ES-I3 (cell line): ENCODE results near the gene ADAMTS16.

Experiments
- H3K36me3 ChIP-seq: 2 replicates; pipeline ENCODE4 v1.6.1; 2013; ENCODE audit warnings: mild to moderate bottlenecking, low read length, control low read depth, moderate library complexity; ENCODE audit not compliant: insufficient read depth
- H3K4me1 ChIP-seq: 2 replicates; pipeline ENCODE4 v1.6.1; 2013; ENCODE audit warnings: mild to moderate bottlenecking, control low read depth, low read length; ENCODE audit not compliant: insufficient read depth
- H3K9ac ChIP-seq: 2 replicates; pipeline ENCODE4 v1.6.1; 2013; ENCODE audit warnings: low read depth, mild to moderate bottlenecking, low read length, moderate library complexity
- H3K9me3 ChIP-seq: 2 replicates; pipeline ENCODE4 v1.6.1; 2013; ENCODE audit warnings: mild to moderate bottlenecking, low read length, moderate library complexity; ENCODE audit not compliant: control insufficient read depth, insufficient read depth

The ADAMTS16 gene

GRCh38 chr5:5278201-5278814 lies 138.2 kb downstream of the ADAMTS16 start:
- H3K36me3 ChIP-seq = no peaks in the 10 kb centered on the region; the same call in 1 of the 2 replicates
- H3K4me1 ChIP-seq = peaks cover 5% of the 10 kb centered on the region; the same call in 1 of the 2 replicates
- no peak overlapping the region for H3K9ac ChIP-seq
- H3K9me3 ChIP-seq = no peaks in the 10 kb centered on the region

GRCh38 chr5:5278815-5279381 lies 138.8 kb downstream of the ADAMTS16 start:
- no peaks in the 10 kb centered on the region; the same call in 1 of the 2 replicates for H3K36me3 ChIP-seq

GRCh38 chr5:5285906-5286305 lies 145.8 kb downstream of the ADAMTS16 start:
- Histone ChIP-seq H3K36me3 (no peaks in the 10 kb centered on the region), H3K4me1 (no peaks in the 10 kb centered on the region), H3K9me3 (no peaks in the 10 kb centered on the region), H3K9ac (no peak overlapping the region)

More at GRCh38 chr5:5278815-5279381, 138.8 kb downstream of the ADAMTS16 start:
- peaks cover 5% of the 10 kb centered on the region; the same call in 1 of the 2 replicates for H3K4me1 ChIP-seq
- H3K9me3 ChIP-seq = no peaks in the 10 kb centered on the region
- H3K9ac ChIP-seq = no peak overlapping the region

- no peak overlapping the region for H3K9ac ChIP-seq
- H3K9me3 ChIP-seq = no peaks in the 10 kb centered on the region
- no peaks in the 10 kb centered on the region for H3K4me1 ChIP-seq
- no peaks in the 10 kb centered on the region for H3K36me3 ChIP-seq
Measured at GRCh38 chr5:5287419-5287818, 147.3 kb downstream of the ADAMTS16 start.

GRCh38 chr5:5288201-5288600 lies 148.1 kb downstream of the ADAMTS16 start:
- no peaks in the 10 kb centered on the region for H3K4me1 ChIP-seq
- H3K36me3 ChIP-seq = no peaks in the 10 kb centered on the region
- H3K9ac ChIP-seq = no peak overlapping the region
- H3K9me3 ChIP-seq = no peaks in the 10 kb centered on the region

- no peaks in the 10 kb centered on the region for H3K4me1 ChIP-seq
- no peaks in the 10 kb centered on the region; the same call in 1 of the 2 replicates for H3K9me3 ChIP-seq
- no peaks in the 10 kb centered on the region; the same call in 1 of the 2 replicates for H3K36me3 ChIP-seq
- H3K9ac ChIP-seq = no peak overlapping the region
Measured at GRCh38 chr5:5289537-5289936, 149.4 kb downstream of the ADAMTS16 start.

GRCh38 chr5:5290674-5291334 lies 150.7 kb downstream of the ADAMTS16 start:
- Histone ChIP-seq H3K9me3 (no peaks in the 10 kb centered on the region; the same call in 1 of the 2 replicates), H3K9ac (no peak overlapping the region), H3K36me3 (no peaks in the 10 kb centered on the region; the same call in 1 of the 2 replicates), H3K4me1 (no peaks in the 10 kb centered on the region)

GRCh38 chr5:5291357-5291756 lies 151.2 kb downstream of the ADAMTS16 start:
- H3K9ac ChIP-seq = no peak overlapping the region
- no peaks in the 10 kb centered on the region; the same call in 1 of the 2 replicates for H3K36me3 ChIP-seq
- H3K9me3 ChIP-seq = no peaks in the 10 kb centered on the region; the same call in 1 of the 2 replicates
- H3K4me1 ChIP-seq = no peaks in the 10 kb centered on the region

- H3K36me3 ChIP-seq = no peaks in the 10 kb centered on the region; the same call in 1 of the 2 replicates
- H3K9ac ChIP-seq = no peak overlapping the region
- no peaks in the 10 kb centered on the region; the same call in 1 of the 2 replicates for H3K9me3 ChIP-seq
- no peaks in the 10 kb centered on the region for H3K4me1 ChIP-seq
Measured at GRCh38 chr5:5293029-5293428, 152.9 kb downstream of the ADAMTS16 start.

- H3K4me1 ChIP-seq = no peaks in the 10 kb centered on the region
- H3K9ac ChIP-seq = no peak overlapping the region
- no peaks in the 10 kb centered on the region; the same call in 1 of the 2 replicates for H3K36me3 ChIP-seq
- H3K9me3 ChIP-seq = no peaks in the 10 kb centered on the region; the same call in 1 of the 2 replicates
Measured at GRCh38 chr5:5294429-5294828, 154.3 kb downstream of the ADAMTS16 start.

- H3K36me3 ChIP-seq = no peaks in the 10 kb centered on the region; the same call in 1 of the 2 replicates
- H3K4me1 ChIP-seq = no peaks in the 10 kb centered on the region
- no peaks in the 10 kb centered on the region; the same call in 1 of the 2 replicates for H3K9me3 ChIP-seq
- no peak overlapping the region for H3K9ac ChIP-seq
Measured at GRCh38 chr5:5295351-5295750, 155.2 kb downstream of the ADAMTS16 start.

GRCh38 chr5:5296051-5296450 lies 155.9 kb downstream of the ADAMTS16 start:
- H3K36me3 ChIP-seq = no peaks in the 10 kb centered on the region; the same call in 1 of the 2 replicates
- H3K4me1 ChIP-seq = no peaks in the 10 kb centered on the region
- no peak overlapping the region for H3K9ac ChIP-seq
- no peaks in the 10 kb centered on the region; the same call in 1 of the 2 replicates for H3K9me3 ChIP-seq

GRCh38 chr5:5297432-5298067 lies 157.4 kb downstream of the ADAMTS16 start:
- H3K4me1 ChIP-seq = no peaks in the 10 kb centered on the region
- H3K9me3 ChIP-seq = no peaks in the 10 kb centered on the region; the same call in 1 of the 2 replicates
- no peak overlapping the region for H3K9ac ChIP-seq
- H3K36me3 ChIP-seq = peaks cover 7% of the 10 kb centered on the region; the same call in 1 of the 2 replicates

GRCh38 chr5:5298068-5298633 lies 158.0 kb downstream of the ADAMTS16 start:
- Histone ChIP-seq H3K36me3 (peaks cover 7% of the 10 kb centered on the region; the same call in 1 of the 2 replicates), H3K4me1 (no peaks in the 10 kb centered on the region), H3K9ac (no peak overlapping the region), H3K9me3 (no peaks in the 10 kb centered on the region; the same call in 1 of the 2 replicates)
